HepG2 (cell line): ENCODE measurements around the gene MRPS31. TPM values are rescaled to one million over a fixed set of nuclear protein-coding genes. Genes with fewer than 3 reads are reported as not detected.
A peak's percentile ranks its signal among the peaks of the same experiment; 100 is the strongest.

Experiments used
- GLMP ChIP-seq: sonication (generic); formaldehyde crosslinking; IDR thresholded peaks from 2 replicates; pipeline ENCODE4 v1.9.0; 2021; ENCODE audit warnings: missing genetic modification reagents, mild to moderate bottlenecking, borderline replicate concordance
- HINFP ChIP-seq: sonication (generic); formaldehyde crosslinking; IDR thresholded peaks from 2 replicates; pipeline ENCODE4 v1.4.0; 2020; ENCODE audit warnings: low read depth, mild to moderate bottlenecking, missing genetic modification reagents
- MIXL1 ChIP-seq: IDR thresholded peaks from 2 replicates; pipeline ENCODE4 v1.6.1; 2016
- NFE2 ChIP-seq: sonication (generic); formaldehyde crosslinking; IDR thresholded peaks from 2 replicates; pipeline ENCODE4 v1.4.0; 2020; ENCODE audit warnings: missing genetic modification reagents
- NFYC ChIP-seq: IDR thresholded peaks from 2 replicates; pipeline ENCODE4 v1.6.1; 2016; ENCODE audit warnings: missing genetic modification reagents, missing compliant biosample characterization
- NR3C1 ChIP-seq: sonication (generic); formaldehyde crosslinking; IDR thresholded peaks from 2 replicates; pipeline ENCODE4 v1.4.0; 2020; ENCODE audit warnings: missing genetic modification reagents
- PAX8 ChIP-seq: sonication (generic); formaldehyde crosslinking; IDR thresholded peaks from 2 replicates; pipeline ENCODE4 v1.8.0; 2022; ENCODE audit warnings: mild to moderate bottlenecking, missing genetic modification reagents, borderline replicate concordance
- RBM22 ChIP-seq: fragments of 200-400 bp; formaldehyde crosslinking; optimal IDR thresholded peaks from 2 replicates; pipeline ENCODE3; 2017; ENCODE audit warnings: mild to moderate bottlenecking, low read length, moderate library complexity
- TARDBP ChIP-seq: sonication (generic); formaldehyde crosslinking; IDR thresholded peaks from 2 replicates; pipeline ENCODE4 v1.8.0; 2022; ENCODE audit warnings: mild to moderate bottlenecking, missing genetic modification reagents
- TERF1 ChIP-seq: sonication (generic); formaldehyde crosslinking; IDR thresholded peaks from 2 replicates; pipeline ENCODE4 v1.8.0; 2022; ENCODE audit warnings: mild to moderate bottlenecking, missing genetic modification reagents, moderate library complexity
- THRA ChIP-seq: sonication (generic); formaldehyde crosslinking; IDR thresholded peaks from 2 replicates; pipeline ENCODE4 v1.4.0; 2020; ENCODE audit warnings: missing genetic modification reagents, borderline replicate concordance
- ZBTB1 ChIP-seq: sonication (generic); formaldehyde crosslinking; IDR thresholded peaks from 2 replicates; pipeline ENCODE4 v1.4.0; 2020; ENCODE audit warnings: missing genetic modification reagents, borderline replicate concordance
- ZBTB10 ChIP-seq: sonication (generic); formaldehyde crosslinking; IDR thresholded peaks from 2 replicates; pipeline ENCODE4 v1.4.0; 2020; ENCODE audit warnings: missing genetic modification reagents, borderline replicate concordance
- ZNF160 ChIP-seq: sonication (generic); formaldehyde crosslinking; IDR thresholded peaks from 2 replicates; pipeline ENCODE4 v1.8.0; 2022; ENCODE audit warnings: mild to moderate bottlenecking, inconsistent platforms, missing genetic modification reagents
- ZNF253 ChIP-seq: sonication (generic); formaldehyde crosslinking; IDR thresholded peaks from 2 replicates; pipeline ENCODE4 v1.8.0; 2022; ENCODE audit warnings: mild to moderate bottlenecking, missing genetic modification reagents, borderline replicate concordance
- ZNF335 ChIP-seq: sonication (generic); formaldehyde crosslinking; IDR thresholded peaks from 2 replicates; pipeline ENCODE4 v1.4.0; 2020; ENCODE audit warnings: missing genetic modification reagents
- ZNF652 ChIP-seq: IDR thresholded peaks from 2 replicates; pipeline ENCODE4 v1.6.1; 2016; ENCODE audit warnings: low read depth, borderline replicate concordance
- ZNF788 ChIP-seq: sonication (generic); formaldehyde crosslinking; IDR thresholded peaks from 2 replicates; pipeline ENCODE4 v1.5.0; 2020; ENCODE audit warnings: mild to moderate bottlenecking, missing genetic modification reagents, borderline replicate concordance
- polyA plus RNA-seq, 8 experiments: library from polyadenylated mRNA; depleted of rRNA in 3 of 8; stranded (reverse) in 7 of 8; unstranded in 1 of 8; fragments of >200 nt; fragmentation: Illumina TruSeq in 4 of 8; extraction: Trizol in 4 of 8; gene quantifications; 2 replicates each; pipeline versions ENCODE4 v1.2.1 to v1.2.3, GENCODE V29; 2011 to 2016; ENCODE audit warnings: low read depth in 4 of 8, missing spikeins in 1 of 8, mixed read lengths in 1 of 8; ENCODE audit not compliant: insufficient read depth in 1 of 8
- total RNA-seq, 5 experiments: library from RNA; depleted of rRNA; stranded (reverse); fragments of >200 nt; fragmentation: Illumina TruSeq; extraction: Trizol; gene quantifications; 2 replicates each; pipeline ENCODE4 v1.2.3, GENCODE V29; 2016; ENCODE audit warnings: low read depth in 1 of 5
- TF ChIP-seq, protein P1 (sequence below), 2 experiments: fragments of 450-650 bp in 1 of 2; sonication (generic) in 1 of 2; formaldehyde crosslinking; IDR thresholded peaks; 2 replicates each; pipeline versions ENCODE4 v1.5.0 to v1.8.0; 2020 to 2022; ENCODE audit warnings: mild to moderate bottlenecking in 1 of 2, missing genetic modification reagents in 1 of 2

The MRPS31 gene
- total and polyA plus RNA-seq, 2 of the 13 experiments (the other 11 are each of a cell fraction or from before 2014, with no cell fraction given), result 23.7 to 34.1 TPM

DNA sequence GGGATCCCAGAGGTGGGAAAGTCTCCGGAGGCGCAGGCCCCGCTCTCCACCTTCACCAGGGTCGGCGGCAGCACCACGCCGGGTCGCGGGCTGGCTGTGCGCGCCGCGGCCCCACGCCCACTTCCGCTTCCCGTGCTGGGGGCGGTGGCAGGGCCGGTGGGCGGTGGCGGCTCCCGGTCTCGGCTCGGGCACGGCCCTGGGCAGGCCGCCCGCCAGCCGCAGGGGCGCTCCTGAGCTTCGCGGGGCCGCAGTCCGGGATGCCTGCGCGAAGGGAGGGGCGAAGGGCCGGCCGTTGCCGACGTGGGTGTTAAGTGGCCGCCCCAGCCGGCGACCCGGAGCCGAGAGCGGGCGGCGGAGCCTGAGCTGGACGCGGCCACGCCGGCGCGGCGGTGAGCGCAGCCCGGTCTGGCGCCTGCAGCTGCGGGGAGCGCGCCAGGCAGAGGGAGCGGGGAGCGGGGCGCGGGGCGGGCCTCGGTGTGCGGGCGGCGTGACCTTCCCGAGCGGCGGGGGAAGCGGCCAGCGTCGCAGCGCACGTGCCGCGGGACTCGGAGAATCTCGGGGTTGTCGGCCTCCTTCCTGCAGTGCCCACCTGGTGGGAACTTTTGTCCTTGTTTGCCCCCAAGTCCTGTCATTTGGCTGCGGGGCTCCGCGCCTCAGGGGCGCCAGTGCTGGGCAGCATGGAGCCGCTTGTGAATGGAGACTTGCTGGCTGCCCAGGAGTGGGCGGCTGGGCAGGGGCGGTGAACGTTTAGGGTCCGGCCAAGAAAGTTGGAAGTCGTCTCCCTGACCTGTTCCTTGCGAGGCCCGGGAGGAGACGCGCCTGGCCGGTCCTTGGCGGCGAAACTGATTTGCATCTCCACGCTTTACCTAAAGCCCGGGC lies 18.5 kb upstream of the MRPS31 start, which contains the start of gene SLC25A15 (continued):
- TF ChIP-seq ZBTB10 (CRISPR knock-in tag), result 0 out of 2 replicates have a peak, but pooled peaks have one; percentile 33
- no peak for TF ChIP-seq HINFP
- TF ChIP-seq ZNF253, result no peak
- peak; percentile 43; the same call in 1 of the 2 replicates for TF ChIP-seq TARDBP
- no peak for TF ChIP-seq NFE2
- no peak for TF ChIP-seq GLMP (CRISPR knock-in tag)
- peak; percentile 29; the same call in 1 of the 2 replicates for TF ChIP-seq PAX8
- TF ChIP-seq NFYC, result no peak
- TF ChIP-seq ZNF788 (CRISPR knock-in tag), result peak; percentile 32; the same call in 1 of the 2 replicates
- TF ChIP-seq TERF1 (CRISPR knock-in tag), result no peak
- 0 out of 2 replicates have a peak, but pooled peaks have one; percentile 22 for TF ChIP-seq MIXL1 (CRISPR knock-in tag)
- TF ChIP-seq, protein P1, sequence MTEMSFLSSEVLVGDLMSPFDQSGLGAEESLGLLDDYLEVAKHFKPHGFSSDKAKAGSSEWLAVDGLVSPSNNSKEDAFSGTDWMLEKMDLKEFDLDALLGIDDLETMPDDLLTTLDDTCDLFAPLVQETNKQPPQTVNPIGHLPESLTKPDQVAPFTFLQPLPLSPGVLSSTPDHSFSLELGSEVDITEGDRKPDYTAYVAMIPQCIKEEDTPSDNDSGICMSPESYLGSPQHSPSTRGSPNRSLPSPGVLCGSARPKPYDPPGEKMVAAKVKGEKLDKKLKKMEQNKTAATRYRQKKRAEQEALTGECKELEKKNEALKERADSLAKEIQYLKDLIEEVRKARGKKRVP (CRISPR knock-in tag; IDR thresholded peaks at IDR 0.05), result no peak
- TF ChIP-seq RBM22, result no peak
- no peak for TF ChIP-seq ZBTB1 (CRISPR knock-in tag)
- TF ChIP-seq ZNF652 (CRISPR knock-in tag), result no peak
- 0 out of 2 replicates have a peak, but pooled peaks have one; percentile 14 for TF ChIP-seq THRA (CRISPR knock-in tag)
- no peak for TF ChIP-seq ZNF335 (CRISPR knock-in tag)
- TF ChIP-seq ZNF160, result peak; percentile 26; the same call in 1 of the 2 replicates
- no peak for TF ChIP-seq NR3C1 (CRISPR knock-in tag)
